SHP77 (cell line): Measurements from ENCODE around the gene GADD45B.
"Not testable (repeated sequence)": the region's sequence is repeated elsewhere in the genome, so short reads cannot be mapped to it uniquely, and the experiment has no call there.

Experiments used
- DNase-seq, 2 experiments: peaks; one replicate each; lab custom pipeline; 2025; lab: John Stamatoyannopoulos, UW

GADD45B gene

GRCh38 chr19:2469102-2469914 is 6.6 kb upstream of the GADD45B start:
- DNase-seq = no peak

DNA sequence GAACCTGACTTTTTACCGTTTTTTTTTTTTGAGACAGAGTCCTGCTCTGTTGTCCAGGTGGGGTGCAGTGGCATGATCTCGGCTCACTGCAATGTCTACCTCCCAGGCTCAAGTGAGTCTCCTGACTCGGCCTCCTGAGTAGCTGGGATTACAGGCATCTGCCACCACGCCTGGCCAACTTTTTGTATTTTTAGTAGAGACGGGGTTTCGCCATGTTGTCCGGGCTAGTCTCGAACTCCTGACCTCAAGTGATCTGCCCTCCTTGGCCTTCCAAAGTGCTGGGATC is 6.1 kb upstream of the GADD45B start:
- DNase-seq = not testable (repeated sequence)

GRCh38 chr19:2474232-2475017 is 1.5 kb upstream of the GADD45B start:
- DNase-seq = peak; percentile 52 to 71

DNA sequence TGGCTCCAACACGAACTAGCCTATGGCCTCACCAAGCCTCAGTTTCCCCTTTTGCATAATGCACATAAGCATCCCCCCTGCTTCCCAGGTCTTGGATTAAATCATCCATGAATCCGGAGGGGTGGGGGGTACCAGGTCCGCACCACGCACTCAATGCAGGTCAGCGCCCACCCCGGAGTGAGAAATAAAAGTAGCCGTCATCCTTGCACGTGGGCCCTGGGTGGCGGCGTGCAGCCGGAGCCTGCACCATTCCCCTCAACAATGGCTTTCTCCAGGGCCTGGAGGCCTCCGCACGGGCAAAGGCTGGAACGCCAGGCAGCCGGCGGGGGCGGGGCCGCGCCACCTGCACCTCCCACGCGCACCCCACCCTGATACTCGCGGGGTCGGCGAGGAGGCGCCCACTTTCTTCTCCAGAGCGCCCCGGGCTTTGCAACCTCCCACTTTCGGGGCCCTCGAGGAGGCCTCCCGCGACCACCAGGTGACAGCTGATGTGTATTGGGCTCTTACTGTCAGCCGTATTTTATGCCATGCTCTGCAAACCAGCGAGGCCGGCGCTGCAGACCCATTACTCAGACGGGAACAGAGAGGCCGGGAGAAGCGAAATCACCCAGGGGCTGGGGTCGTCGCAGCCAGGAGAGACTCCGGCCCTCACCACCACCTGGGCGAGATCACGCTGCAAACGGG is 767 bp upstream of the GADD45B start:
- DNase-seq = no peak

DNA sequence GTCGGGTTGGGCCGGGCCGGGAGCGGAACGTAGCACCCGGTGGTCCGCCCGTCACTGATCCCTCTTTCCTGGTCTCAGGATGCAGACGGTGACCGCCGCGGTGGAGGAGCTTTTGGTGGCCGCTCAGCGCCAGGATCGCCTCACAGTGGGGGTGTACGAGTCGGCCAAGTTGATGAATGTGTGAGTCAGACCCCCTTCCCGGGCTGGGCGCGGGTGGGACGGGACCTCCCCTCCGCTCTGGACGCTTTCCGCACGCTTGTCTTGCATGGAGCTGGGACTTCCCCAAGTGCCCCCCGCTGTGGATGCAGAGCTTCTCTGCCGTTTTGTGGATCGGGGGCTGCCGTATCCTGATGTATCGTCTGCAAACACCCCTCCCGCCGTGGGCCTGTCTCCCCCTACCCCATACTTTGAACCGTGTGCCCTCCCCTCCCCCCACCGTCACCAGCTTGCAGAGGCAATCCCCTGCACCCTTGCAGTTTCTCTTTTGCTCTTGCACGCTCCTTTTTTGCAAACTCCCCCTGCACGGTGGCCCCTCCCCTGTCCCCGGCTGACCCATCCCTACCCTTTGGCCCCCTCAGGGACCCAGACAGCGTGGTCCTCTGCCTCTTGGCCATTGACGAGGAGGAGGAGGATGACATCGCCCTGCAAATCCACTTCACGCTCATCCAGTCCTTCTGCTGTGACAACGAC is 669 bp downstream of the GADD45B start:
- no peak for DNase-seq

DNA sequence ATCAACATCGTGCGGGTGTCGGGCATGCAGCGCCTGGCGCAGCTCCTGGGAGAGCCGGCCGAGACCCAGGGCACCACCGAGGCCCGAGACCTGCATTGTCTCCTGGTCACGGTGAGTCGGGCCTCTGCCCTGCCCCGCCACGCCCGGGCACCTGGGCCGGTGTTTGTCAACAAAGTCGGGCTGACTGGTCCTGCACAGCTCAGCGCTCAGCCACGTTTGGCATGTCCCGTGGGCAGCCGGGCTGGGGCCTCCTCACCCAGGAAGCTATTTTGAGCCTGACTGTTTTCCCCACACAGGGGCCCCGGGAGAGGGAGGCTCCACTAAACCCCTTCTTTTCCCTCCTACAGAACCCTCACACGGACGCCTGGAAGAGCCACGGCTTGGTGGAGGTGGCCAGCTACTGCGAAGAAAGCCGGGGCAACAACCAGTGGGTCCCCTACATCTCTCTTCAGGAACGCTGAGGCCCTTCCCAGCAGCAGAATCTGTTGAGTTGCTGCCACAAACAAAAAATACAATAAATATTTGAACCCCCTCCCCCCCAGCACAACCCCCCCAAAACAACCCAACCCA is 1.3 kb downstream of the GADD45B start:
- DNase-seq = no peak

GRCh38 chr19:2477732-2478191 is 1.8 kb downstream of the GADD45B start:
- DNase-seq = no peak

DNA sequence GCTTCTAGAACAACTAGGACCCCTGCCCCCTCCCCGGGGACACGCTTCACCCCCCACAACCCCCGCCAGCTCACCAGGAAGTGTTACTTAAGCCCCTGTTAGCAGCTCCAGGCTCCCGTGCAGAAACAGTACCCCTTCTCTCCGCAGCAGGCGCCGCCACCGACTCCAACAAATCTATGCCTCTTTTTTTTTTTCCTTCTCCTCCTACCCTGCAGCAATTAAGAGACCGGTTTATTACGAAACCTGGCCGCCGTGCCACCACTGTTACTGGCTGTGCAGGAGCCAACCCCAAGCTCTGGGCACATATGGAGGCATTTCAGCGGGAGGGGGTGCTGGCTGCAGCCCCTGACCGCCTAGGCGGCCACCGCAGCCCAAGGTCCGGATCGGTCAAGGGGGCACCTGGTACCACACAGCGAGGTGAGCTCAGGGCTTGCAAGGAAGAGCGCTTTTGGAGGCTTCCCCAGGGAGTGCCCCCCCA is 2.4 kb downstream of the GADD45B start:
- DNase-seq = no peak

DNA sequence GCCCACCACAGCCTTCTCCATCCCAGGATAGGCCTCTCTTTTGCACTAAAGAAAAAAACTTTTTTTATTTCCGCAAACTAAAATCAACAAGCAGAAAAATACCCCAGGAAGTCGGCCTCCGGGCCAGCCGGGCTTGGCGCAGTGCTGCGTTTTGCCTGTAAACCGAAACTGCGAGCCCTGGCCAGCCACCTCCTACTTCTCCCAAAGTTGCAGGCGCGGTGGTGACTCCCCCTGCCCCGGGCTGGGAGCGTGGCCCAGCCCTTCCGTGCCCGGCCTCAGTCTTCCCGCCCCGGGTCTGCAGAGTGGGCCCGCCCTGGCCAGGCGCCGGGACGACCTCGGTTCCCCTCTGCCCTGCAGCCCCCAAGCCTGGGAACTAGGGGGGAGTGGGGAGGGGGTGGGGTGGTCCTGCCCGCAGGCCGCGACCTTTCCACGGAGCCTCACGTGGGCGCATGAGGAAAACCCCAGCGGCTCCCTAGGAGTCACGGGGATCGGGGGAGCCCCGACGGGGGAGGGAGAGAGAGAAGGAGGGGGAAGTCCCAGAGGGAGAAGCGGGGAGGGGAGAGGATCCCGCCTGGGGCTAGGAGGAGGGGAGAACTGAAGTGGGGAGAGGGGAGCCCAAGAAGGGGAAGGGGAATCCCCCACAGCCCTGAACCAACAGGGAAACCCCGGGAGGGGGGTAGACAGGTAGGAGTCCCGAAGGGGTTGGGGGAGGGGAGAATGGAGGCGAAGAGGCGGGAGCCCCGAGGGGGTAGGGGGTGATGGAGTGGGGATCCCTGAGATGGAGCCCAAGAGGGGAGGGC is 3.0 kb downstream of the GADD45B start:
- DNase-seq = no peak

- DNase-seq = no peak
Measured at GRCh38 chr19:2479556-2480194, 3.7 kb downstream of the GADD45B start.

DNA sequence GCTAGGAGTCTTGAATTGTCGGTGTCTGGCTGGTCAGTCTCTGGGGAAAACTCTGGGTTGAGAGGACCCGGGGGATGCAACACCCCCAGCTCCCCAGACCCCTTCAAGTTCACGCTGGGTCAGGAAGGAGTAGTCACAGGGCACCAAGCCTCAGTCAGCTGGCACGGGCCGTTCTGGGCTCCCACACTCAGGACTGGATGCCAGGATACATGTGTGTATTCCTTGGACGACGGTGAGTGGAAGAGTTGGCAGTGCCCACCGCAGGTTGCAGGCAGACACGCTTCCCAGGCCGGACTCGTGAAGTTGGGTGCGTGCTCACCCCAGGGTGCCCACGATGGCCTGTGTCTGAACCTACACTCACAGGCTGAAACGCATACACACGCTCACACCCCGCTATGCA is 5.5 kb downstream of the GADD45B start:
- DNase-seq = no peak

- no peak for DNase-seq
Measured at GRCh38 chr19:2482354-2483038, 6.6 kb downstream of the GADD45B start.

GRCh38 chr19:2483084-2483483 is 7.2 kb downstream of the GADD45B start:
- no peak for DNase-seq

- no peak for DNase-seq
Measured at GRCh38 chr19:2483484-2484151, 7.7 kb downstream of the GADD45B start.

DNA sequence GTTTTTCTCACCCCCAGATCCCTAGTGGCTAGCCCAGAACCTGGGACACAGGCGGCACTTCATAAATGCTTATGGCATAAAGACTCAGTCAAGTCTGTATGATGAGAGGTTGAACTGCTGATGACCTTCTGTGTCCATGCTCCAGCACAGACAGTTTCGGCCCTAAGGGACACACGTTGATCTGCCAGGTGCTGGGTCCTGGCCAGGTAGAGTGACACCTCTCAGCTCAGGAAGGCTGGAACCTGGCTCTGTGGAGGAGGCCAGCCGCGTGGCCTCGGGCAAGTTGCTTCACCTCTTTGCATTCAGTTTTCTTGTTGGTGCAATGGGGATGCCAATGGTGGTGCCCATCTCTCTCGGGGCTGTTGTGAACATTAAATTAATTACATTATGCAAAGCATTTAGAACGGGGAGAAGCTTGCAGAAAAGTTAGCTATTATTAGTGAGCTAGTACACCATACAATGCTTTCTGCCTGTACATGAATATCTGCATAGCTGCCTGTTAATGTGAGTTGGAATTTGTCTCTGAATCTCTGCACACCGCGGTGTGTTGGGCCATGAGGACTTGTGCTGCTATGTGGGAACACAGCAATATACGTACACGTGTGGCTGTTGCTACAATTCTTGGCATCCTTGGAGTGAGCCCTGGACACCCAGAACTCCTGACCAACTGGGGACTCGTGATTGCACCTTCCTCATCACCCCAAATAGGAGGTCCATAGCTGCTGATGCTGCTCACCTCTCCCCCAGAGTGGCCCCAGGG is 8.4 kb downstream of the GADD45B start:
- DNase-seq = no peak

DNA sequence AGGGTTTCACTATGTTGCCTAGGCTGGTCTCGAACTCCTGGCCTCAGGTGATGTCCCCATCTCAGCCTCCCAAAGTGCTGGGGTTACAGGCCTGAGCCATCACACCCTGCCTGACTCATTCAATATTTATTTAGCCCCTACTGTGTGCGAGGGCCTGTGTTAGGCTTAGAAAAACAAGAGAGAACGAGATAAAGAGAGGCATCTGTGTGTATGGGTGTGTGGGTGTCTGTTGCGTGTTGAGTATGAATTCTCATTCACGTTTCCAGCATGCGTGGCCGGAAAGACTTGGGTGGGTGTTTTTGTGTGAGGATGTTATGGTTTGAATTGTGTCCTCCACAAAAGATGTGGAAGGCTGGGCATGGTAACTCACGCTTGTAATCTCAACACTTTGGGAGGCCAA is 9.5 kb downstream of the GADD45B start:
- DNase-seq = no peak

DNA sequence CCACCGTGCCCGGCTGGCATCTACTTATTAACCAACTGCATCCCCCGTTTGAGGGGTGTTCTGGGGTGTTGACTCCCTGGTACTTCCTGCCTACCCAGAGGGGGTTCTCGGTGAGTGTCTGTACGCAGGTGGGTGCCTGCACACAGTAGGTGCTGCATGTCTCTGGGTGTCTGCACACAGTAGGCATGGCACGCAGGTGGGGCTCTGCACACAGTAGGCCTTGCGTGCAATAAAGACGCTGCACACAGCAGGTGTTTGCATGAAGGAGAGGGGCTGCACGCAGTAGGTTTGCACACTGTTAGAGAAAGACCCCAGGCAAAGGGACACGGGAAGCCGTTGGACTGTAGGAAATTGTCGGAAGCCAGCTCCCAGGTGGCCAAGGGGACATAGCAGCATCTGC is 11.2 kb downstream of the GADD45B start:
- DNase-seq = no peak

DNA sequence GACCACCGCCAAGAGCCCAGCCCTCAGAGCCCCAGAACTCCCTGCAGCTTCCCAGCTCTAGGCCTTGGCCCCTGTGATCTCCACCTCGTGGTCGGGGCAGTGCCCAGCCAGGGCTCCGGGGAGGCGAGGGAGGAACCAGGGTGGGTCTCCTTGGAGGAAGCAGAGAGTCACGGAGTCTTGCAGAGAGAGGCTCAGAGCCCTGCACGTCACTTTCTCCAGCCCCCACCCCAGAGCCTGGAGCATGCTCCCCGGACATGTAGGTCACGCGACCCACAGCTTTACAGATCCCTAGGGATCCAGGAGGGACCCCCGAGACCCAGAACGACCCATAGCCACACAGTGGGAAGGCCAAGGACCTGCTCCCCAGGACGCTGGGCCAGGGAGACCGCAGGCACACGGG is 11.9 kb downstream of the GADD45B start:
- no peak for DNase-seq
